HepG2 (cell line): ENCODE data around the gene ATG4A. TPM values are rescaled to one million over a fixed set of nuclear protein-coding genes. Genes with fewer than 3 reads are reported as not detected.
A peak's percentile ranks its signal among the peaks of the same experiment; 100 is the strongest.

Experiments used
- ATAC-seq: fragments of 200-7000 bp; cut with Tn5 transposase; 3 replicates; pipeline ENCODE4 v1.9.1; 2020; ENCODE audit warnings: mild to moderate bottlenecking, moderate library complexity
- BruUV-seq: library from RNA; stranded (reverse); fragments of 400-500 nt; replicated peaks from 2 replicates; lab custom pipeline; 2021; lab: Mats Ljungman, UMichigan
- CTCF ChIA-PET: fragments of 300-600 bp; formaldehyde crosslinking; extraction: SDS; loops from one replicate; lab custom pipeline; 2021; ENCODE audit warnings: low total read pairs, inconsistent platforms, low intra/inter-chr PET ratio; lab: Yijun Ruan, JAX
- POLR2A ChIA-PET: fragments of 350-600 bp; sonication (Branson Sonifier 250); formaldehyde crosslinking; loops from one replicate; lab custom pipeline; 2020; ENCODE audit warnings: antibody characterized with exemption, inconsistent platforms; lab: Yijun Ruan, JAX
- DNase-seq: peaks from one replicate; pipeline ENCODE4 v3.0.0-alpha.2; 2015; ENCODE audit warnings: low spot score
- FAIRE-seq: peaks from 3 replicates; lab custom pipeline; 2011; peaks lifted over from hg19 to GRCh38; lab: Jason Lieb, UNC
- H2AFZ ChIP-seq: one replicate; pipeline ENCODE4 v1.6.1; 2011; ENCODE audit warnings: low read length, inconsistent platforms
- H3K27ac ChIP-seq: fragments of 300-600 bp; 3 replicates; pipeline ENCODE4 v1.8.0; 2011; ENCODE audit warnings: mixed run types, mild to moderate bottlenecking, mixed read lengths, low read length, inconsistent platforms; ENCODE audit not compliant: insufficient read depth; ENCODE audit errors: extremely low read length
- H3K27me3 ChIP-seq, 2 experiments: fragments of 200-600 bp in 1 of 2; 2 replicates in 1 of 2; 3 replicates in 1 of 2; pipeline versions ENCODE4 v1.6.0 to v1.8.0; 2011; ENCODE audit warnings: low read length in 2 of 2, mild to moderate bottlenecking in 2 of 2, moderate library complexity in 2 of 2, inconsistent platforms in 1 of 2; ENCODE audit not compliant: insufficient read depth in 2 of 2, control insufficient read depth in 1 of 2
- H3K36me3 ChIP-seq, 2 experiments: fragments of 200-600 bp in 1 of 2; replicated peaks in 1 of 2; 2 replicates in 1 of 2; 3 replicates in 1 of 2; pipeline versions ENCODE4 v1.5.1 to v1.8.0; 2011; ENCODE audit warnings: low read length in 2 of 2, inconsistent platforms in 1 of 2; ENCODE audit not compliant: insufficient read depth in 2 of 2, control insufficient read depth in 1 of 2
- H3K4me1 ChIP-seq: 2 replicates; pipeline ENCODE4 v1.5.1; 2012; ENCODE audit warnings: low read length, inconsistent platforms; ENCODE audit not compliant: insufficient read depth
- H3K4me2 ChIP-seq: 2 replicates; pipeline ENCODE4 v1.6.0; 2011; ENCODE audit warnings: low read depth, low read length, inconsistent platforms
- H3K4me3 ChIP-seq, 3 experiments: fragments of 200-600 bp in 1 of 3; sonication (generic), shearing (Covaris generic) in 1 of 3; replicated peaks in 1 of 3; 2 replicates each; pipeline ENCODE4 v1.5.1; 2011 to 2016; ENCODE audit warnings: low read length in 3 of 3, inconsistent platforms in 2 of 3, low read depth in 2 of 3, mild to moderate bottlenecking in 2 of 3, control low read depth in 1 of 3, mixed read lengths in 1 of 3; ENCODE audit not compliant: insufficient read depth in 1 of 3
- H3K79me2 ChIP-seq: one replicate; pipeline ENCODE4 v1.6.1; 2011; ENCODE audit warnings: low read length, inconsistent platforms; ENCODE audit not compliant: insufficient read depth
- H3K9ac ChIP-seq: 2 replicates; pipeline ENCODE4 v1.6.0; 2011; ENCODE audit warnings: mild to moderate bottlenecking, low read depth, low read length, inconsistent platforms; ENCODE audit not compliant: insufficient read depth
- H3K9me3 ChIP-seq: 2 replicates; pipeline ENCODE4 v1.5.1; 2012; ENCODE audit warnings: mild to moderate bottlenecking, low read length
- H4K20me1 ChIP-seq: 2 replicates; pipeline ENCODE4 v1.6.0; 2011; ENCODE audit warnings: inconsistent platforms, mild to moderate bottlenecking, low read length, moderate library complexity; ENCODE audit not compliant: insufficient read depth
- BATF2 ChIP-seq: sonication (generic); formaldehyde crosslinking; IDR thresholded peaks from 2 replicates; pipeline ENCODE4 v1.8.0; 2022; ENCODE audit warnings: mild to moderate bottlenecking, missing genetic modification reagents, moderate library complexity
- IRF9 ChIP-seq: sonication (generic); formaldehyde crosslinking; IDR thresholded peaks from 2 replicates; pipeline ENCODE4 v1.8.0; 2022; ENCODE audit warnings: missing genetic modification reagents, mild to moderate bottlenecking, borderline replicate concordance
- PAWR ChIP-seq: sonication (generic); formaldehyde crosslinking; IDR thresholded peaks from 2 replicates; pipeline ENCODE4 v1.4.0; 2020; ENCODE audit warnings: missing genetic modification reagents, mild to moderate bottlenecking, borderline replicate concordance
- PTBP1 ChIP-seq: fragments of 200-400 bp; formaldehyde crosslinking; IDR thresholded peaks from 2 replicates; pipeline ENCODE4 v1.6.1; 2018; ENCODE audit warnings: low read length, low read depth; ENCODE audit not compliant: poor library complexity, severe bottlenecking
- TCF7L2 ChIP-seq: IDR thresholded peaks from 2 replicates; pipeline ENCODE4 v1.6.1; 2011; ENCODE audit warnings: mild to moderate bottlenecking, low read depth, low read length, moderate library complexity
- ZNF326 ChIP-seq: sonication (generic); formaldehyde crosslinking; IDR thresholded peaks from 2 replicates; pipeline ENCODE4 v1.4.0; 2020; ENCODE audit warnings: missing genetic modification reagents, borderline replicate concordance
- ZNF879 ChIP-seq: sonication (generic); formaldehyde crosslinking; IDR thresholded peaks from 2 replicates; pipeline ENCODE4 v1.8.1; 2023; ENCODE audit warnings: missing genetic modification reagents
- ZZZ3 ChIP-seq: sonication (generic); formaldehyde crosslinking; IDR thresholded peaks from 2 replicates; pipeline ENCODE4 v1.4.0; 2020; ENCODE audit warnings: missing genetic modification reagents, mild to moderate bottlenecking, borderline replicate concordance
- WGBS: methylation state at CpG from one replicate; pipeline ENCODE4 v1.1.6; 2017; ENCODE audit warnings: low lambda C conversion rate; 5-methylcytosine and 5-hydroxymethylcytosine counted together
- in situ Hi-C: cut with HindIII; loops from 2 replicates; pipeline ENCODE4 v1.10.0; 2017; ENCODE audit warnings: low pct_unique_long_range_greater_than_20kb; ENCODE audit not compliant: extremely low pct_ligation_motif_present
- intact Hi-C: fragments of 100-400 bp; cut with micrococcal nuclease; formaldehyde crosslinking; loops from one replicate; pipeline ENCODE4 v1.10.0; 2022; ENCODE audit not compliant: unreplicated experiment
- polyA plus RNA-seq, 8 experiments: library from polyadenylated mRNA; depleted of rRNA in 3 of 8; stranded (reverse) in 7 of 8; unstranded in 1 of 8; fragments of >200 nt; fragmentation: Illumina TruSeq in 4 of 8; extraction: Trizol in 4 of 8; gene quantifications; 2 replicates each; pipeline versions ENCODE4 v1.2.1 to v1.2.3, GENCODE V29; 2011 to 2016; ENCODE audit warnings: low read depth in 4 of 8, missing spikeins in 1 of 8, mixed read lengths in 1 of 8; ENCODE audit not compliant: insufficient read depth in 1 of 8
- total RNA-seq, 5 experiments: library from RNA; depleted of rRNA; stranded (reverse); fragments of >200 nt; fragmentation: Illumina TruSeq; extraction: Trizol; gene quantifications; 2 replicates each; pipeline ENCODE4 v1.2.3, GENCODE V29; 2016; ENCODE audit warnings: low read depth in 1 of 5
- TF ChIP-seq, protein P1 (sequence below): sonication (generic); formaldehyde crosslinking; IDR thresholded peaks from 2 replicates; pipeline ENCODE4 v1.4.0; 2020; ENCODE audit warnings: missing genetic modification reagents

The ATG4A gene
- total and polyA plus RNA-seq, 2 of the 13 experiments (the other 11 are each of a cell fraction or from before 2014, with no cell fraction given) = 3.3 to 6.3 TPM

GRCh38 chrX:108199691-108200090 is 108.1 kb downstream of the ATG4A start (continued):
- TF ChIP-seq, protein P1, sequence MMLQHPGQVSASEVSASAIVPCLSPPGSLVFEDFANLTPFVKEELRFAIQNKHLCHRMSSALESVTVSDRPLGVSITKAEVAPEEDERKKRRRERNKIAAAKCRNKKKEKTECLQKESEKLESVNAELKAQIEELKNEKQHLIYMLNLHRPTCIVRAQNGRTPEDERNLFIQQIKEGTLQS (CRISPR knock-in tag) = no peak

- in situ Hi-C loops (no loop called here), intact Hi-C loops (no loop called here)
- no peaks in the 10 kb centered on the region for H3K79me2 ChIP-seq
- H4K20me1 ChIP-seq = no peaks in the 10 kb centered on the region
- no TSS peak for BruUV-seq
- no peak overlapping the region for H3K4me2 ChIP-seq
- CTCF ChIA-PET = no interaction called here
- H3K36me3 ChIP-seq = no peaks in the 10 kb centered on the region
- 67% methylated on average over 1 of the region's 3 CpGs for WGBS
- no peak overlapping the region for H3K27ac ChIP-seq
- no peak overlapping the region for H3K4me3 ChIP-seq
- peak; percentile 44 for FAIRE-seq
- DNase-seq = no peak
- no peaks in the 10 kb centered on the region for H3K9me3 ChIP-seq
- H3K27me3 ChIP-seq = no peaks in the 10 kb centered on the region
- H3K9ac ChIP-seq = no peak overlapping the region
- ATAC-seq = no peak
- no peak overlapping the region for H2AFZ ChIP-seq
- TF ChIP-seq ZZZ3 (CRISPR knock-in tag) (no peak), PAWR (CRISPR knock-in tag) (no peak), ZNF879 (CRISPR knock-in tag) (no peak), PTBP1 (no peak), BATF2 (CRISPR knock-in tag) (no peak), IRF9 (CRISPR knock-in tag) (no peak), ZNF326 (CRISPR knock-in tag) (no peak), TCF7L2 (no peak)
- TF ChIP-seq, all 625 proteins: peak for 0
- no peaks in the 10 kb centered on the region for H3K4me1 ChIP-seq
- POLR2A ChIA-PET = no interaction called here
These were observed 112.0 kb downstream of the ATG4A start for GRCh38 chrX:108203540-108203939.

Other genes starting within 250 kb of the ATG4A start
- gene TEX13B, start 109.4 kb upstream of the ATG4A start, total RNA-seq (2016; rRNA removed; fragmentation: Illumina TruSeq; extraction: Trizol) = not detected in 2 replicates
- not detected in 2 replicates for gene TEX13B, start 109.4 kb upstream of the ATG4A start, polyA plus RNA-seq (2011; rRNA removed)
- gene VSIG1, start 46.7 kb upstream of the ATG4A start, total RNA-seq (2016; rRNA removed; fragmentation: Illumina TruSeq; extraction: Trizol) = not detected in 2 replicates
- 0.01 TPM in 1 of 2 replicates, not detected in the other for gene VSIG1, start 46.7 kb upstream of the ATG4A start, polyA plus RNA-seq (2011; rRNA removed)
- gene PSMD10, start 236 bp upstream of the ATG4A start, total RNA-seq (2016; rRNA removed; fragmentation: Illumina TruSeq; extraction: Trizol) = 65.3 and 105 TPM in 2 replicates
- 41.9 and 56.4 TPM in 2 replicates for gene PSMD10, start 236 bp upstream of the ATG4A start, polyA plus RNA-seq (2011; rRNA removed)